Stimulated activated CD4-positive, alpha-beta T cell treated with anti-CD3 and anti-CD28 coated beads, Interleukin-1b, Interleukin-23, amount 100 ng/mL, for 24 hours (primary cell): ENCODE results near the gene PBX3.

Source experiments
- DNase-seq, 4 experiments: peaks; one replicate each; pipeline ENCODE4 v3.0.0-alpha.2; 2020; ENCODE audit warnings: low read depth in 4 of 4, low spot score in 1 of 4

Gene PBX3

GRCh38 chr9:125990186-125990792 lies 243.1 kb downstream of the PBX3 start:
- no peak for DNase-seq

DNA sequence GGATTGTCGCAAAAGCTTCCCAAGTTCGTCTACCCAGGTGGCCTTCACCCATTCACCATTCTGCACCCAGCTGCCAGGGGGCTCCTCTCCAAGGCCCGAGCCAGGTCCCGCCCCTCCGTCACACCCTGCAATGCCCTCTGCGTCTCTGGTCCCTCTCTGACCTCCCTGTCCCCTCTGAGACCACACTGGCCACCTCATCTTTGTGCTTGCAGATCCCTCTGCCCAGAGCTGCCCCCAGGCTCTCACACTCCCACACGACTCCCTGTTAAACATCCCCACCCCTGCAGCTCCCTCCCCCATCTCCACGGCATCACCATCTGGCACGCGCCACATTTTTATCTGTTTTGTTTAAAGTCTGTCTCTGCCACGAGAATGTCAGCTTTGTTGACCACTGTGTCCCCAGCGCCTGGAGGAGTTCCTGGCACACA lies 243.6 kb downstream of the PBX3 start:
- no peak for DNase-seq

- no peak for DNase-seq
Measured at GRCh38 chr9:125991886-125992529, 244.8 kb downstream of the PBX3 start.

DNA sequence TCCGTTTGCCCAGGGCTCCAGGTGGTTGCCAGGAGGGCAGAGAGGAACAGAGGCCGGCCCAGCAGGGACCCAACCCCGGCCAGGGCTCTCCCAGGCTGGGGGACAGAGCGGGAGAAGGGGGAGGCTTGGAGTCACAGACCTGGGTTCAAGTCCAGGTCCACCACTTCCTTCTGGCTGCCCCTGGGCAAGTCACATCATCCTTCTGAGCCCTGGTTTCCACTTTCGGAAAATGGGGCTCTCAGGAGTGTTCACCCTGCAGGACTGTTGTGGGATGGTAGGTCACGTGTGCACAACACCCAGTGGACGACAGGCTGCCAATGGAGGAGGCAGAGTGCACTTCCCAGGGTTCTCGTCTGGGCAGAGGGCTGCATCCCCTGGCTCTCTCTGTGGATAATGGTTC lies 245.4 kb downstream of the PBX3 start:
- no peak for DNase-seq

DNA sequence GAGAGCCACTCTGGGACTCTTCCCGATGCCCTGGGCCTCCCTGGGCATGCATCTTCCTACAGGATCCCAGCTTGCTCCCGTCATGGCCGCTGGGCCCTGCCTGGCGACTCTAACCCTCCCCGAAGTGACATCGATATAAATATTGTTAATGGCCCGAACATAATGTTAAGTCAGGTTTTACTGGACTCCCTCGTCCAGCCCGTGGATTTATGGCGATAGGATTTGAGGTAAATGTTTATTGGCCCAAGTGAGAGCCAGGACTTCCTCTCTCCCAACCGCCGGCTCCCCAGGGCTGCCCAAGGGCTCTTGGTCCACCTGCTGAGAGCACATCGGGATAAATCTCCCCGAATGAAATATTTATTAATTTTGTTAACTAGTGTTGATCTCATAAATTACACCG lies 246.3 kb downstream of the PBX3 start:
- no peak for DNase-seq

GRCh38 chr9:125994066-125994943 lies 247.1 kb downstream of the PBX3 start:
- no peak for DNase-seq

- no peak for DNase-seq
Measured at GRCh38 chr9:125995006-125995405, 247.8 kb downstream of the PBX3 start.

DNA sequence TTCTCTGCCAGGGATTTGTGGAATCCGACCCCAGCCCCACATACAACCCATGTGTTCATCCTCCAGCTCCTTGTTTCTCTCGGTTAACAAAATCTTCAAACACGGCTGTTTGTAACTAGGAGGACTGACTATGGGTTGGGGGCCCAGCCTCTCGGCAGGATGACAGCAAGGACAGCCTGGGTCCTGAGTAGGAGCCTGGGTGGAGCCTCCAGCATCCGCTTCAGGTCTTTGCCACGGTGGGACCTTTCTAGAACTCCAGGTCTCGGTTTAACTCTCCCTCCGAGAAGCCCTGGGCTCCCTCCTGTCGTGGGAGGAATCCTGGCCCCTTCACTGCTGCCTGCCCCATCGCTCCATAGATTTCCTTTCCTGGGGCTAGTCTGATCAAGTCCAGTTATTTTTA lies 248.5 kb downstream of the PBX3 start:
- DNase-seq, result no peak

GRCh38 chr9:125996791-125997190 lies 249.6 kb downstream of the PBX3 start:
- no peak for DNase-seq

GRCh38 chr9:125997196-125997823 lies 250.1 kb downstream of the PBX3 start:
- DNase-seq, result no peak

GRCh38 chr9:125998837-125999503 lies 251.8 kb downstream of the PBX3 start:
- DNase-seq, result no peak

DNA sequence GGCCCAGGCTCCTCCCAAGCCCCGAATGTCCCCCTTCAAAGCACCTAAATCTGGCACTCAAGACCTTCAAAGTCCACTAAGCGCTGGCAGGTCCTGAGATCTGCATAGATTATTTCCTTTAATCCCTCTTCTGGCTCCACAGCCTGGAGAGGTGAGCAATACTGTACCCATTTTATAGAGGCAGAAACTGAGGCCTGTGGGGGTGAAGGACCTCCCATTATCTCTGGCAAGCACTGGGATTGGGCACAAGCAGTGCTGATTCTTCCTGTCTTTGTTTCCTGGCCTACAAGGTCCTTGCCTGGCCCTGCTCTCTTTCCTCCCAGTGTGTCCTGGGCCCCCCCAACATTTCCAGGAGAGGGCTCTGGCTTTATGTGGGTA lies 252.3 kb downstream of the PBX3 start:
- no peak for DNase-seq

GRCh38 chr9:126000256-126000655 lies 253.1 kb downstream of the PBX3 start:
- no peak for DNase-seq

DNA sequence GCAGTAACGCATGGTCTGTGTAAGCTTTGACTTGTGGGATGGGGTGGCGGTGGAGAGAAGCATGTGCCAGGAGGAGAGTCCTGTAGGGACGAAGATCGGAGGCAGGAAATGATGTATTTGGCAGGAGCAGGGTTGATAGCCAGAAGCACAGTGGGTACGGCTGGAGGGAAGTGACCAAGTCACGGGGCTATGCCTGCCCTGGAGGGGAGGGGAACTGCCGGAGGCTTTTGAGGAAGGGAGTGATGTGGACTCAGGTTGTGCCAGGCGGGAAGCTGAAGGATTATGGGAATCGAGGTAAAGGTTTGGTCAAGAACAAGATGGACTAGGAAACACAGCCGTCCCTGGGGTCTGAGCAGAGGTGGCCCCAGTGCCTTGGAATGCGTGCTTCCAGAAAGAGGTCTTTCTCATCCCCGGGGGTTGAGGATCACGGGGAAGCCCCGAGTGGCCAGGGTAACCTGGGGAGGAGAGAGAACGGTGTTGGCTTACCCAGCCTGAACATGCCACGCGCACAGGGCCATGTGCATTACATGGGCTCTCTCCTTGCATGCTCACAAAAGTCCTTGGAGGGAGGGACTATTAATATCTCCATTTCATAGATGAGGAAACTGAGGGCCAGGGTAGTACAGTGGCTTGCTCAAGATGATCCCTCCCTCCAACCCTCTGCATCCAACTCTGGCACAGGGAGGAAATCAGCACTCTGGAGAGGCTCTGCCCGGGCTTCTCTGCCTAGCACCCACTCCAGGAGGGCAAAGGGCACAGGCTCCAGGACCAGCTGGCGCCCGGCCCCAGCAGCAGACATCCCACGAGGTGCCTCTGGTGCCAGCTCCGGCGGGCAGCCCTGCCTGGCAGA lies 253.8 kb downstream of the PBX3 start:
- no peak for DNase-seq

- DNase-seq, result no peak
Measured at GRCh38 chr9:126001581-126002225, 254.5 kb downstream of the PBX3 start.

DNA sequence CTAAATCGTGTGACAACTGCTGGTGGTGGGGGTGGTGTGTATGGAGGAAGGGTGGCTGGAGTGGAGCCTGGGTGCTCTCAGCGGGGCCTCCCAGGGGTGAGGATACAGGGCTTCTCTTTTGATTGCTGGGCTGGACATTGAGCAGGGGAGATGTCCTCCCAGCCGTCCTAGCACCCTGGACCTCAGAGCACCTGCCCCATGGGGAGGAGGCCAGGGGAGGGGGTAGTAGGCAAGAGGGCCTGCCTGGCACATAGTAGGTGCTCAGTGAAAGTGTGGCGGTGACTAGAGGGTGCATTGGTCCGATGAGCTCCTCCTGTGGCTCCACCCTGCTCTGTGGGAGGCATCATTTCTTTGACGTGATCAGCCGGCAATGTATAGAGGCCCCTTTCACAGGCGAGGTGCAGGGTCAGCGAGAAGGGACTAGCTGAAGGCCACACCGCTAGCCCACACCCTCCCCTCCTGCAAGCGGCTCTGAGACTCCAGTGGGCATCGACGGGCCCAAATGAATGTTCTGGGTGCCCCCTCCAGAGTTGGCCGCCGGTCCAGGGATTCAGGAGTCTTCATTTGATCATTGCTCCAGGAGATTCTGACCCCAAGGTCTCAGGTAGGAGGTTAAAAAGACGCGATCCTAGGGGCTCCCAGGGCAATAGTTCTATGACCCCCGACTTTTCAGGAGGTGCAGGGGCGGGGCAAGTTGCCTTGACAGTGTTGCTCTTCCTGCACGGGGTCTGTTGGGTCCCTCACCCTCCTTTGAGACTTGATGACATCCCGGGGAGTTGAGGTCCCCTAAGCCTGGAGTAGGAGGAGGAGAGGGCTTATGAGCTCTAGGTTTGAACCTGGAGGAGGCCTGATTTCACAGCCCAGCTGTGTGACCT lies 255.5 kb downstream of the PBX3 start:
- no peak for DNase-seq

DNA sequence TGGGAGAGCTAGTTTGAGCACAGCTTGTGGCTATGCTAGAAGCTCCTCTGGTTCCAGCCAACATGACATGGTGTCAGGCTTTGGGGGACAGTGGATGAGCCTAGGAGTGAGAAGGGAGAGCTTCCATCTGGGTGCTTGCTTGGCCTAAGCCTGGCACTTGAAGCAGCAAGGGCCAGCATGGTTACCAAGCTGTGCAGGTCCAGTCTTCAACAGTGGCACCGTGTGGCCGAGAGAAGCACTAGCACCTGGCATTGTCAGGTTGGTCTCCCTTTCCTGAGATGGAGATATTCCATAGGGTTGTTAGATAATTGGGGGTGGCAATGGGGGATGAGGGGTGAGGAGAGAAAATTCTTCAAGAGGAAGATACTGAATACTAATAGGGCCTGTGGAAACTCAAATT lies 261.9 kb downstream of the PBX3 start:
- no peak for DNase-seq

GRCh38 chr9:126014726-126015125 lies 267.6 kb downstream of the PBX3 start:
- no peak for DNase-seq

DNA sequence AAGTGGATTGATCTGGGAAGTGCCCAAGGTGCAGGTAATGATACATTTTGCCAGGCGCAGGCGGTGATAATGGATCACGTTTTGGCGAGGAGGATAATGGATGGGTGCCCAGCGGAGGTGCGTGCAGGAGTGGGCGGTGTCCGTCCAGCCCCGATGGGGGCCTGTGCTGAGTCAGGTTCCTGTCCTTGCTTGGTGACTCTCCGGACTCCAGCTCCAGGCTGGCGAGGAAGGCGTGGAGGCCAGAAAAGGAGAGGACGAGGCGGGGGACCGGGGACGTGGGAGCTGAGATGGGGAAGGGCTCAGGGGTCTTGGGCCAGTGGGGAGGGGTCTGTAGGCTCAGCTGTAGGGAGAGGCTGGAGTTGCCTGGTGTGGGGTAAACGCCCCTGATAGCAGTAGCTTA lies 268.3 kb downstream of the PBX3 start:
- no peak for DNase-seq
